IPS-NIHi7 (cell line): ENCODE results near the gene FMN1.

ENCODE experiments used
- DNase-seq: peaks from one replicate; pipeline ENCODE4 v3.0.0; 2012; ENCODE audit warnings: mixed read lengths; ENCODE audit errors: extremely low spot score

The FMN1 gene

DNA sequence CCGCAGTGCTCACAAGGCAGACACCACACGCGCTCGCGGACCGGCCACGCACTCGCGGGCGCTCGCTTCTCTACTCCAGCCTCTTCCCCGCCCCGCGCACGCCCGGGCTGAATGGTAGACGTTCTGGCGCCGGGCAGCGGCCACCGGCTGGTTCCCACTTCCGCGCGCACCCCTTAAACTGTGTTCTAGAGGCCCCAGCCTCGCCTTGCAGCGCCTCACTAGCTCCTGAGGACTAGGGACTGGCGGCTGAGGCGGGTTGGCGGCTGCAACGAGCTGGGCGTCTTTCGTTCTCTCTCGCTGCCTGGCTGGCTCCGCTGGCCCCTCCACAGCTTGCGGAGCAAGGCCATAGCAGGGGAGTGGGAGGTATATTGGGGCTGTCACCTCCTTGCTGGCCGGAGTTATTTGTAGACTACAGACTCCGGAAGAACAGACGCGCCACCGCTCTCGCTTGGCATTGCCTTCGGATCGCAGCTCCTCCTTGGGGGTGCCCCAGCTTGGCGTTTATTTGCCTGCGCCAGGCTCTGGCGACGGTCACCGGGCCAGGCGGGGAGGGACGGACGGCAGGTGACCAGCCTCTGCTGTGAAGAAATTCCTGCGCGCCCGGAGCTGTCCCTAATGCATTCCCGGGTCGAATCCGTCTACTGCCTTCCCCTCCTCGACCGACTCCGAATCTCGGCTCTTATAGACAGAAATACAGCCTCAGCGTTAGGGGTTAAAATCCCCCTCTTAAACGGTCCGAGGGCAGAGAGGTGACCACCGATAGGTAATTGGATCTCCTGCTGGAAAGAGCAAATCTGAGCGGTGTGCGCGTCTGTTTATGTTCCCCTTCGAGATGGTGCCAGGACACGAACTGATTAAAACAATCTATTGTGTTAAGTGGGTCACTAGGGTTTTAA lies 475.4 kb downstream of the FMN1 start:
- DNase-seq: peak; percentile 36

DNA sequence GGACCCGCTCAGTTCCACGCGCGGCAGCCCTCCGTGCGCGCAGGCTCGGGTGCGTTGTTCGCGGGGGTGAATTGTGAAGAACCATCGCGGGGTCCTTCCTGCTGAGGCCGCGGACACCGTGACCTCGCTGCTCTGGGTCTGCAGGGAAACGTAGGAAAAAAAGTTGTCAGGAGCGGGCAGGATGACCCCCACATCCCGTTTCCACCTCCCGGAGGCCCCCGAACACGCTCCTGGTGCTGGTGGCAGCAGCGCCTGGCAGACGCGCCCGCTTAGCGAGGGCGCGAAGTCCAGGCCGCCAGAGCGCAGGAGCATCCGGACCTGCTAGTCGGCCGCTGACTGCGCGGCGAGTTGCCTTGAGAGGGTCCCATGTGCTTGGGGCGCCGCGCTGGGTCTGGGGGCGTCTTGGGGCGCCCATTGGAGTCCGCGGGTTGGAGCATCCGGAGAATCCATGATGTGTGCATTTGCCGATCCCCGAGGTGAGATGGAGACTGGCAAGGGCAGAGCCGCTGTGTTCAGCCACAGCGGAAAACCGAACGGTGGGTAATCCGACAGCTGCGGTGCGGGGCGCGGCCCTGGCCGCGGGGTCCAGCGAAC lies 476.2 kb downstream of the FMN1 start:
- DNase-seq: peak; percentile 41

DNA sequence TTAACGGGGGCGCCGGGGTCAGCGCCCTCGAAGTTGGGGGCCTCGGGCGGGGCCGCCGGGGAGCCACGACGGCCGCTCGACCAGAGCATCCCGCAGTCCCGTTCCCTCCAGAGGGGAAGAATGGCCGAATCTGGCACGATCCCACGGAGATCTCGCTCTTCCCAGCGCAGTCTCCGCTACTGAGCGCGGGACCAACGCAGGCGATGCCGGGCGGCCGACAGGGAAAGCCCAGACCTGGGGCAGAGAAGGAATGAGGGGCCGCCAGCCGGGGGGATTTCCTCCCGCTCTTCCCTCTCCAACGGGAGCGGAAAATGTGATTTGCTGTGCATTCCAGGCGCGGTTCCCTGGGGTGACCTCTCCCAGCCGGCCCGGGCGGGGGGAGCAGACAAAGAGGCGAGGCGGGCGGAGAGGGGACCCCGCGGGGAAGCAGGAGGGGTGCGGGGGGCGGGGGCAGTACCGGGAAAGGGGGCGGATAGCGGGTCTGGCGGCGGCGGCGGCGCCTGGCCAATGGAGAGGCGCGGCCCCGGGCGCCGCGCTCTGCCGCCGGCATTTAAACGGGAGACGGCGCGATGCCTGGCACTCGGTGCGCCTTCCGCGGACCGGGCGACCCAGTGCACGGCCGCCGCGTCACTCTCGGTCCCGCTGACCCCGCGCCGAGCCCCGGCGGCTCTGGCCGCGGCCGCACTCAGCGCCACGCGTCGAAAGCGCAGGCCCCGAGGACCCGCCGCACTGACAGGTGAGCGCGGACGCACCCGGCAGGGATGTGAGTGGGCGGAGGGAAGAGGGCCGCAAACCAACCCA lies 476.9 kb downstream of the FMN1 start, which contains the start of gene GREM1:
Gene GREM1 (plus strand): TSS at position 579 of the 801 bp plus-strand sequence. CDS start 12,687 bp downstream, outside the sequence.
- peak; percentile 67 for DNase-seq

DNA sequence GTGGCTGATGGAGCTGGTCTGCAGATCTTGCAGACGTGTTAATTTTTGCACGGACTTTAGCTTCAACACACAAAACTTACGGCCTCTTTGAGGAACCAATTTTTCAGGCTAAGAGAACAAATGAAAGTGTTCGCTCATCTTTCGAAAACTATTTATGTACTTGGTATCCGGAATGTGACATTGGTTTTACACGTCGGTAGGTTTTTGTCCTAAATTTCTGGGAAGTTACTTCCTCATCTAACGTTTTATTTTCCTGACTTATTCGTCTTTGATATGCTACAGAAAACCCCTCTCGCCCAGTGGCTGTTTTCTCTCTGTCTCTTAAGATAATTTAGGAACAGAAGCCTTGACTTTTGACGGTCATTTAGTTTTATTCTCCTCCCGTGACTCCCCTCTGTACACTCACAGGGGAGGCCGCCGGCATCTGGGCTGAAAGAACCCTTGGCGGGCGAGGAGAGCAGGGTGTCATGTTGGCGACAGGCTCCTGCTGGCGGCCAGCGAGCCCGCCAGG lies 477.5 kb downstream of the FMN1 start:
- no peak for DNase-seq

DNA sequence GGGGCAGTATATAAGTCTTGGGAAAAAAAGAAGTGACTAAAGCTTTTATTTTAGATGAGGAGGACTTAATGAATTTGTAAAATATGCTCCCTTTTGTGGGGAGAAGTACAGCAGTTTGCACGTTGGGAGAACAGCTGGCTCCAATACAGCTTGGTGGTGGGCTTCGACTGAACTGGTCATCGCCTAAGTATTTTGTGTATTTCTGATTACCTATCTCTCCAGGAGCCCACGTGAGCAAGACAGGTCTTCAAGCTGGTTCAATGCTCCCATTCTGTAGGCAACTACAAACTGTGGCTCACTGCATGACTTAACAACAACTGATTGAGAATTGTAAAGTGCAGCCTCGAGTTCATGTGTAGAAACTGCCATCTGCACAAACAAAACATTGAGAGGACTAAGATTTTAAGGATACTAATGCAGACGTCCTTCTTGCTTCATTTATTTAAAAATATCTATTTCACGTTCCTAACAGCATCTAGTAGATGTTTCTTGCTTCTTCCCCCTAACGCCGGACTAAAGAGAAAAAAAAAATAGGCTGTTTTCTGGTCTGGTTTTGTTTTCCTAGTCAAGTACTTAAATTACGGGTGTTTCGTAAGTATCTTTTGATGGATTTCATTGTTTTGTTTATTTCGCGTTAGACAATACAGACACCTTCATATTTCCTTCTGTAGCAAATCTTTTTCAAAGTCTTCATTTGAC lies 478.1 kb downstream of the FMN1 start:
- no peak for DNase-seq
